GM20000 (cell line): ENCODE results near the gene ATP5PO.

Source experiments
- DNase-seq: peaks from one replicate; pipeline ENCODE4 v3.0.0; 2012; ENCODE audit warnings: low spot score
- CTCF ChIP-seq: IDR thresholded peaks from 2 replicates; pipeline ENCODE4 v1.5.1; 2012; ENCODE audit warnings: mild to moderate bottlenecking, control low read depth; ENCODE audit errors: extremely low read depth, missing control alignments

The ATP5PO gene

GRCh38 chr21:33904041-33904440, 11.6 kb downstream of the ATP5PO start:
- no peak for TF ChIP-seq CTCF
- no peak for DNase-seq

- TF ChIP-seq CTCF: no peak
- no peak for DNase-seq
These were observed 13.3 kb downstream of the ATP5PO start for GRCh38 chr21:33902349-33902748.

DNA sequence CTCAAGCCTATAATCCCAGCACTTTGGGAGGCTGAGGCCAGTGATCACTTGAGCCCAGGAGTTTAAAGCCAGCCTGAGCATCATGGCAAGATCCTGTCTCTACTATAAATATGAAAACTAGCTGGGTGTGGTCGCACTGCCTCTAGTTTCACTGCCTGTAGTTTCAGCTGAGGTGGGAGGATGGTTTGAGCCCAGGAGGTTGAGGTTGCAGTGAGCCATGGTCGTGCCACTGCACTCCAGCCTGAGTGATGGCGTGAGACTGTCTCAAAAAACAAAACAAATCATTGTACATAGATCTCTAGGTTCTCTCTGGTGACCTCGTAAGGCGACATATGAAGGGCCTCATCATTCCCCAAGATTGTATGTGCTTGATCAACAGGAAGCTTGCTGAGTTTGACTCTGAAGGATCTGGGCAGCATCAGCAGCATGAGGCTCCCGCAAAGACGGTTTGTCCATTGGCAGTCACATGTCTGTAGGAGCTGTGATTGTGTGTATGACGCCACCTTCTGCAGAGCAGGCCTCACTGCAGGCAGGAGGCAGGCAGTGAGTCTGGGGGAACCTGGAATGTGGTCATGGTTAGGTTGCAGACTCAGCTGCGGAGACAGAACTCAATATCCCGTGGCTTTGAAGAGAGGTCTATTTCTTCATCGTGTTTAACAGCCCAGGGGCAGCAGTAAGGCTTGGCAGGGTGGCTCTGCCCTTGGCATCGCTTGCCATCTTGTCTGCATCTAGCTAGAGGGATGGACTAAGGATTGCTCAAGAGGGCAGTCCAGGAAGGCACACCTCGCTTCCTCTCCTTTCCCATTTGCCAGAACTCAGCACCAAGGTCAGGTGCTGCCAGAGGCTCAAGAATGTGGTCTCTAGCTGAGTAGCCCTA, 14.0 kb downstream of the ATP5PO start:
- no peak for DNase-seq

DNA sequence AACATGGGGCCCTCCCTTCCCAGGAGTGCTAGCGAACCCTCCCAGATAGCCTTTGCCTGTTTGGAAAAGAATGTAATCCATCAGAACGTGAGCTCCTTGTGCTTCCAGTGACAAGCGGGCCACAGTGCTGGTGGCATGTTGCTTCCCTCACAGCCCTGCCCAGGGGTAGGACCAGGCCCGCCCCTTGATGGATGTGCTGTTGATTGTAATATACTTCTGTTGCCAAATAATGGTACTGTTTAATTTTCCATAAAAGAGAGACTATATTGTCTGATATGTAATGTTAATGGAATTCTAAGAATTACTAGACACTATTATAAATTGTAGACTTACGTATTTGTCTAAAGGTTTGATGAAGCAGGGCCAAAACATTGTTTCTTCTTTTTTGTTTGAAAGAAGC, 16.4 kb downstream of the ATP5PO start:
- TF ChIP-seq CTCF: no peak

More for the DNA sequence above, 14.0 kb downstream of the ATP5PO start:
- peak; percentile 4 for TF ChIP-seq CTCF

GRCh38 chr21:33898586-33898985, 17.0 kb downstream of the ATP5PO start:
- DNase-seq: no peak
- no peak for TF ChIP-seq CTCF

More for the DNA sequence above, 16.4 kb downstream of the ATP5PO start:
- no peak for DNase-seq

- DNase-seq: no peak
These were observed 17.9 kb downstream of the ATP5PO start for GRCh38 chr21:33897739-33898138.

More at GRCh38 chr21:33897739-33898138, 17.9 kb downstream of the ATP5PO start:
- no peak for TF ChIP-seq CTCF
